HCT116 (cell line): Measurements from ENCODE around the gene GPD2.

Experiments used
- CEBPB ChIP-seq: IDR thresholded peaks from 2 replicates; pipeline ENCODE4 v1.6.1; 2012; ENCODE audit warnings: low read depth
- EGR1 ChIP-seq: IDR thresholded peaks from 2 replicates; pipeline ENCODE4 v1.6.1; 2012; ENCODE audit warnings: low read depth
- EZH2 ChIP-seq: fragments of 200-600 bp; sonication (generic); IDR thresholded peaks from 2 replicates; pipeline ENCODE4 v1.6.1; 2017; ENCODE audit warnings: antibody characterized with exemption, mixed run types
- POLR2A ChIP-seq: IDR thresholded peaks from 2 replicates; pipeline ENCODE4 v1.7.0; 2011; ENCODE audit warnings: borderline replicate concordance; ENCODE audit not compliant: insufficient read depth, insufficient read length; ENCODE audit errors: extremely low read depth
- SRF ChIP-seq: IDR thresholded peaks from 2 replicates; pipeline ENCODE4 v1.6.1; 2012; ENCODE audit warnings: low read depth
- YY1 ChIP-seq: IDR thresholded peaks from 2 replicates; pipeline ENCODE4 v1.6.1; 2011; ENCODE audit warnings: low read length, low read depth, moderate library complexity, mild to moderate bottlenecking; ENCODE audit not compliant: insufficient replicate concordance; ENCODE audit errors: extremely low read depth
- ZNF274 ChIP-seq: fragments of 200-500 bp; sonication (Bioruptor generic); IDR thresholded peaks from 2 replicates; pipeline ENCODE4 v1.6.1; 2014; ENCODE audit warnings: mild to moderate bottlenecking, low read depth, low read length, inconsistent platforms
- TF ChIP-seq, protein P1 (sequence below), 3 experiments: fragments of 200-600 bp in 1 of 3; sonication (generic) in 1 of 3; IDR thresholded peaks in 2 of 3; conservative IDR thresholded peaks in 1 of 3; 2 replicates each; pipeline ENCODE4 v1.5.1; 2012 to 2017; ENCODE audit warnings: low read depth in 2 of 3, low read length in 2 of 3, antibody characterized with exemption in 1 of 3, borderline replicate concordance in 1 of 3, control low read depth in 1 of 3, mild to moderate bottlenecking in 1 of 3, mixed read lengths in 1 of 3, mixed run types in 1 of 3, moderate library complexity in 1 of 3; ENCODE audit not compliant: insufficient read depth in 1 of 3
- TF ChIP-seq, protein P2 (sequence below): IDR thresholded peaks from 2 replicates; pipeline ENCODE4 v1.6.1; 2012; ENCODE audit warnings: low read depth

GRCh38 chr2:156626931-156627330 lies 190.8 kb downstream of the GPD2 start:
- TF ChIP-seq, protein P1, sequence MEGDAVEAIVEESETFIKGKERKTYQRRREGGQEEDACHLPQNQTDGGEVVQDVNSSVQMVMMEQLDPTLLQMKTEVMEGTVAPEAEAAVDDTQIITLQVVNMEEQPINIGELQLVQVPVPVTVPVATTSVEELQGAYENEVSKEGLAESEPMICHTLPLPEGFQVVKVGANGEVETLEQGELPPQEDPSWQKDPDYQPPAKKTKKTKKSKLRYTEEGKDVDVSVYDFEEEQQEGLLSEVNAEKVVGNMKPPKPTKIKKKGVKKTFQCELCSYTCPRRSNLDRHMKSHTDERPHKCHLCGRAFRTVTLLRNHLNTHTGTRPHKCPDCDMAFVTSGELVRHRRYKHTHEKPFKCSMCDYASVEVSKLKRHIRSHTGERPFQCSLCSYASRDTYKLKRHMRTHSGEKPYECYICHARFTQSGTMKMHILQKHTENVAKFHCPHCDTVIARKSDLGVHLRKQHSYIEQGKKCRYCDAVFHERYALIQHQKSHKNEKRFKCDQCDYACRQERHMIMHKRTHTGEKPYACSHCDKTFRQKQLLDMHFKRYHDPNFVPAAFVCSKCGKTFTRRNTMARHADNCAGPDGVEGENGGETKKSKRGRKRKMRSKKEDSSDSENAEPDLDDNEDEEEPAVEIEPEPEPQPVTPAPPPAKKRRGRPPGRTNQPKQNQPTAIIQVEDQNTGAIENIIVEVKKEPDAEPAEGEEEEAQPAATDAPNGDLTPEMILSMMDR (IDR thresholded peaks at IDR 0.05 in 2 of 3, conservative IDR thresholded peaks at IDR 0.05 in 1 of 3; ENCODE audit: borderline replicate concordance in 1 of 3, insufficient read depth in 1 of 3, low read depth in 2 of 3, low read length in 2 of 3): no peak
- no peak for TF ChIP-seq EZH2
- no peak for TF ChIP-seq EGR1
- no peak for TF ChIP-seq POLR2A
- no peak for TF ChIP-seq YY1
- no peak for TF ChIP-seq CEBPB
- no peak for TF ChIP-seq SRF
- TF ChIP-seq, protein P2, sequence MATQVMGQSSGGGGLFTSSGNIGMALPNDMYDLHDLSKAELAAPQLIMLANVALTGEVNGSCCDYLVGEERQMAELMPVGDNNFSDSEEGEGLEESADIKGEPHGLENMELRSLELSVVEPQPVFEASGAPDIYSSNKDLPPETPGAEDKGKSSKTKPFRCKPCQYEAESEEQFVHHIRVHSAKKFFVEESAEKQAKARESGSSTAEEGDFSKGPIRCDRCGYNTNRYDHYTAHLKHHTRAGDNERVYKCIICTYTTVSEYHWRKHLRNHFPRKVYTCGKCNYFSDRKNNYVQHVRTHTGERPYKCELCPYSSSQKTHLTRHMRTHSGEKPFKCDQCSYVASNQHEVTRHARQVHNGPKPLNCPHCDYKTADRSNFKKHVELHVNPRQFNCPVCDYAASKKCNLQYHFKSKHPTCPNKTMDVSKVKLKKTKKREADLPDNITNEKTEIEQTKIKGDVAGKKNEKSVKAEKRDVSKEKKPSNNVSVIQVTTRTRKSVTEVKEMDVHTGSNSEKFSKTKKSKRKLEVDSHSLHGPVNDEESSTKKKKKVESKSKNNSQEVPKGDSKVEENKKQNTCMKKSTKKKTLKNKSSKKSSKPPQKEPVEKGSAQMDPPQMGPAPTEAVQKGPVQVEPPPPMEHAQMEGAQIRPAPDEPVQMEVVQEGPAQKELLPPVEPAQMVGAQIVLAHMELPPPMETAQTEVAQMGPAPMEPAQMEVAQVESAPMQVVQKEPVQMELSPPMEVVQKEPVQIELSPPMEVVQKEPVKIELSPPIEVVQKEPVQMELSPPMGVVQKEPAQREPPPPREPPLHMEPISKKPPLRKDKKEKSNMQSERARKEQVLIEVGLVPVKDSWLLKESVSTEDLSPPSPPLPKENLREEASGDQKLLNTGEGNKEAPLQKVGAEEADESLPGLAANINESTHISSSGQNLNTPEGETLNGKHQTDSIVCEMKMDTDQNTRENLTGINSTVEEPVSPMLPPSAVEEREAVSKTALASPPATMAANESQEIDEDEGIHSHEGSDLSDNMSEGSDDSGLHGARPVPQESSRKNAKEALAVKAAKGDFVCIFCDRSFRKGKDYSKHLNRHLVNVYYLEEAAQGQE: no peak
- no peak for TF ChIP-seq ZNF274
